Measurements from ENCODE around the gene HMCN1.

DNA sequence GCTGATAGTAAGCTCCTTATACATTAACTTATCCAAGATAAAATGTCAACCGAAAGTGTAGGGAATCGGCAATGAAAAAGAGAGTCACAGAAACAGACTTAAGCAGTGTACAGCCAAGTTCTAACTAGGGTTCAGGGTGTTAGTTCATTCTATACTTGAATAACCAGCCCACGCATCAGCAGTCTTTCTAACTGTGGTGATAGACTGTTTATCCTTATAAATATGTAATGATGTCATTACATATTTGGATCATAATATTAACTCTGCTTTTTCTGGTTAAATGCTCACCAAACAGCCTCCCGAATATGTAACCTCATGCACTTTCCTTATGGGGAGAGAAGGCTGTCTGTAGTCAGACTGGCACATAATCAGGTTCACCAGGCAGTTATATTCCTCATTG, 11.0 kb downstream of the HMCN1 start:
- TF ChIP-seq, protein P1, sequence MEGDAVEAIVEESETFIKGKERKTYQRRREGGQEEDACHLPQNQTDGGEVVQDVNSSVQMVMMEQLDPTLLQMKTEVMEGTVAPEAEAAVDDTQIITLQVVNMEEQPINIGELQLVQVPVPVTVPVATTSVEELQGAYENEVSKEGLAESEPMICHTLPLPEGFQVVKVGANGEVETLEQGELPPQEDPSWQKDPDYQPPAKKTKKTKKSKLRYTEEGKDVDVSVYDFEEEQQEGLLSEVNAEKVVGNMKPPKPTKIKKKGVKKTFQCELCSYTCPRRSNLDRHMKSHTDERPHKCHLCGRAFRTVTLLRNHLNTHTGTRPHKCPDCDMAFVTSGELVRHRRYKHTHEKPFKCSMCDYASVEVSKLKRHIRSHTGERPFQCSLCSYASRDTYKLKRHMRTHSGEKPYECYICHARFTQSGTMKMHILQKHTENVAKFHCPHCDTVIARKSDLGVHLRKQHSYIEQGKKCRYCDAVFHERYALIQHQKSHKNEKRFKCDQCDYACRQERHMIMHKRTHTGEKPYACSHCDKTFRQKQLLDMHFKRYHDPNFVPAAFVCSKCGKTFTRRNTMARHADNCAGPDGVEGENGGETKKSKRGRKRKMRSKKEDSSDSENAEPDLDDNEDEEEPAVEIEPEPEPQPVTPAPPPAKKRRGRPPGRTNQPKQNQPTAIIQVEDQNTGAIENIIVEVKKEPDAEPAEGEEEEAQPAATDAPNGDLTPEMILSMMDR (IDR thresholded peaks at IDR 0.05; ENCODE audit: low read depth, low read length) = no peak
- no peak for TF ChIP-seq POLR2A (IDR thresholded peaks at IDR 0.05; ENCODE audit: extremely low read depth, insufficient read length)
